ENCODE results near the gene VASH1.
A peak's percentile ranks its signal among the peaks of the same experiment; 100 is the strongest.

The VASH1 gene

GRCh38 chr14:76715511-76716081 lies 45.7 kb upstream of the VASH1 start:
- Histone ChIP-seq H2BK15ac (ENCODE audit: low read length) (no peak overlapping the region), H3K9me3 (replicated peaks in 1 of 2; ENCODE audit: control insufficient read depth in 2 of 2, insufficient read depth in 1 of 2, low read depth in 1 of 2, low read length in 2 of 2) (peaks cover 0 to 10% of the 10 kb centered on the region in 2 donors), H3K27me3 (ENCODE audit: control insufficient read depth in 3 of 3, insufficient read depth in 3 of 3, low read depth in 1 of 3, low read length in 3 of 3) (no peaks in the 10 kb centered on the region), H3K79me1 (ENCODE audit: low read depth, low read length) (no peaks in the 10 kb centered on the region), H3K4ac (ENCODE audit: low read length) (no peak overlapping the region), H3K9ac (ENCODE audit: low read depth, low read length, poor library complexity) (no peak overlapping the region), H3K4me3 (ENCODE audit: low read length in 2 of 2) (no peak overlapping the region), H3K27ac (replicated peaks; ENCODE audit: low read length) (peak overlapping the region; percentile 65), H3K36me3 (replicated peaks in 1 of 2; ENCODE audit: control insufficient read depth in 2 of 2, insufficient read depth in 2 of 2, low read length in 2 of 2) (no peaks in the 10 kb centered on the region), H2AK5ac (ENCODE audit: low read depth, low read length) (no peak overlapping the region), H4K8ac (ENCODE audit: low read depth, low read length) (no peak overlapping the region), H3K23ac (ENCODE audit: low read depth, low read length, poor library complexity) (no peak overlapping the region), H2BK12ac (ENCODE audit: low read length) (no peak overlapping the region), H2AFZ (ENCODE audit: low read length) (no peak overlapping the region), H3K18ac (ENCODE audit: low read length) (no peak overlapping the region), H3K4me2 (ENCODE audit: insufficient read depth, low read length, poor library complexity, severe bottlenecking) (no peak overlapping the region), H2BK120ac (ENCODE audit: low read depth, low read length) (no peak overlapping the region), H3K4me1 (ENCODE audit: control insufficient read depth in 2 of 2, insufficient read depth in 1 of 2, low read depth in 1 of 2, low read length in 2 of 2) (peaks cover 9 to 17% of the 10 kb centered on the region in 2 donors), H4K91ac (ENCODE audit: low read depth, low read length, poor library complexity) (no peak overlapping the region), H3K14ac (ENCODE audit: low read length) (no peak overlapping the region), H2BK5ac (ENCODE audit: low read length) (no peak overlapping the region)
- peak; percentile 23 for DNase-seq (ENCODE audit: low spot score)
- WGBS, 2 donors (ENCODE audit: extremely low coverage in 2 of 2, insufficient read length in 2 of 2, insufficient replicate concordance in 1 of 2) = no CpG with 5 or more reads among the region's 7 CpGs

GRCh38 chr14:76716285-76716684 lies 45.0 kb upstream of the VASH1 start:
- Histone ChIP-seq H4K8ac (ENCODE audit: low read depth, low read length) (no peak overlapping the region), H3K4me1 (ENCODE audit: control insufficient read depth in 2 of 2, insufficient read depth in 1 of 2, low read depth in 1 of 2, low read length in 2 of 2) (peaks cover 11 to 19% of the 10 kb centered on the region in 2 donors), H3K4me3 (ENCODE audit: low read length in 2 of 2) (no peak overlapping the region), H2BK120ac (ENCODE audit: low read depth, low read length) (no peak overlapping the region), H2AK5ac (ENCODE audit: low read depth, low read length) (no peak overlapping the region), H3K27ac (replicated peaks; ENCODE audit: low read length) (peak overlapping the region; percentile 65), H3K4ac (ENCODE audit: low read length) (no peak overlapping the region), H3K18ac (ENCODE audit: low read length) (no peak overlapping the region), H3K9ac (ENCODE audit: low read depth, low read length, poor library complexity) (no peak overlapping the region), H3K14ac (ENCODE audit: low read length) (no peak overlapping the region), H3K79me1 (ENCODE audit: low read depth, low read length) (no peaks in the 10 kb centered on the region), H2BK12ac (ENCODE audit: low read length) (no peak overlapping the region), H3K36me3 (replicated peaks in 1 of 2; ENCODE audit: control insufficient read depth in 2 of 2, insufficient read depth in 2 of 2, low read length in 2 of 2) (no peaks in the 10 kb centered on the region), H2BK15ac (ENCODE audit: low read length) (no peak overlapping the region), H4K91ac (ENCODE audit: low read depth, low read length, poor library complexity) (no peak overlapping the region), H2AFZ (ENCODE audit: low read length) (no peak overlapping the region), H3K23ac (ENCODE audit: low read depth, low read length, poor library complexity) (no peak overlapping the region), H2BK5ac (ENCODE audit: low read length) (no peak overlapping the region), H3K27me3 (ENCODE audit: control insufficient read depth in 3 of 3, insufficient read depth in 3 of 3, low read depth in 1 of 3, low read length in 3 of 3) (no peaks in the 10 kb centered on the region), H3K9me3 (replicated peaks in 1 of 2; ENCODE audit: control insufficient read depth in 2 of 2, insufficient read depth in 1 of 2, low read depth in 1 of 2, low read length in 2 of 2) (peaks cover 0 to 10% of the 10 kb centered on the region in 2 donors), H3K4me2 (ENCODE audit: insufficient read depth, low read length, poor library complexity, severe bottlenecking) (no peak overlapping the region)
- no CpG with 5 or more reads among the region's 4 CpGs for WGBS, 2 donors (ENCODE audit: extremely low coverage in 2 of 2, insufficient read length in 2 of 2, insufficient replicate concordance in 1 of 2)
- DNase-seq (ENCODE audit: low spot score) = no peak

- H3K79me1 ChIP-seq (ENCODE audit: low read depth, low read length) = no peaks in the 10 kb centered on the region
- no peak for DNase-seq (ENCODE audit: low spot score)
- no peak overlapping the region for H3K27ac ChIP-seq (replicated peaks; ENCODE audit: low read length)
- WGBS, 2 donors (ENCODE audit: extremely low coverage in 2 of 2, insufficient read length in 2 of 2, insufficient replicate concordance in 1 of 2) = no CpG with 5 or more reads among the region's 9 CpGs
- peaks cover 11 to 19% of the 10 kb centered on the region in 2 donors for H3K4me1 ChIP-seq (ENCODE audit: control insufficient read depth in 2 of 2, insufficient read depth in 1 of 2, low read depth in 1 of 2, low read length in 2 of 2)
- H3K23ac ChIP-seq (ENCODE audit: low read depth, low read length, poor library complexity) = no peak overlapping the region
- no peak overlapping the region for H3K4me2 ChIP-seq (ENCODE audit: insufficient read depth, low read length, poor library complexity, severe bottlenecking)
- H3K4ac ChIP-seq (ENCODE audit: low read length) = no peak overlapping the region
- H2AK5ac ChIP-seq (ENCODE audit: low read depth, low read length) = peak overlapping the region; percentile 56
- no peaks in the 10 kb centered on the region for H3K27me3 ChIP-seq (ENCODE audit: control insufficient read depth in 3 of 3, insufficient read depth in 3 of 3, low read depth in 1 of 3, low read length in 3 of 3)
- H3K18ac ChIP-seq (ENCODE audit: low read length) = peak overlapping the region; percentile 41
- H4K8ac ChIP-seq (ENCODE audit: low read depth, low read length) = no peak overlapping the region
- no peak overlapping the region for H2BK120ac ChIP-seq (ENCODE audit: low read depth, low read length)
- no peak overlapping the region for H2BK15ac ChIP-seq (ENCODE audit: low read length)
- H3K4me3 ChIP-seq (ENCODE audit: low read length in 2 of 2) = no peak overlapping the region
- peaks cover 0 to 10% of the 10 kb centered on the region in 2 donors for H3K9me3 ChIP-seq (replicated peaks in 1 of 2; ENCODE audit: control insufficient read depth in 2 of 2, insufficient read depth in 1 of 2, low read depth in 1 of 2, low read length in 2 of 2)
- H3K9ac ChIP-seq (ENCODE audit: low read depth, low read length, poor library complexity) = no peak overlapping the region
- no peak overlapping the region for H4K91ac ChIP-seq (ENCODE audit: low read depth, low read length, poor library complexity)
- H3K36me3 ChIP-seq (replicated peaks in 1 of 2; ENCODE audit: control insufficient read depth in 2 of 2, insufficient read depth in 2 of 2, low read length in 2 of 2) = no peaks in the 10 kb centered on the region
- no peak overlapping the region for H2BK12ac ChIP-seq (ENCODE audit: low read length)
- no peak overlapping the region for H2AFZ ChIP-seq (ENCODE audit: low read length)
- H2BK5ac ChIP-seq (ENCODE audit: low read length) = no peak overlapping the region
- H3K14ac ChIP-seq (ENCODE audit: low read length) = no peak overlapping the region
These were observed 43.6 kb upstream of the VASH1 start for GRCh38 chr14:76717508-76718290.

- no peak overlapping the region for H2AFZ ChIP-seq (ENCODE audit: low read length)
- no peak for DNase-seq (ENCODE audit: low spot score)
- H3K79me1 ChIP-seq (ENCODE audit: low read depth, low read length) = no peaks in the 10 kb centered on the region
- H3K18ac ChIP-seq (ENCODE audit: low read length) = no peak overlapping the region
- H3K4me3 ChIP-seq (ENCODE audit: low read length in 2 of 2) = no peak overlapping the region
- no peak overlapping the region for H2AK5ac ChIP-seq (ENCODE audit: low read depth, low read length)
- H2BK12ac ChIP-seq (ENCODE audit: low read length) = no peak overlapping the region
- no peak overlapping the region for H2BK5ac ChIP-seq (ENCODE audit: low read length)
- H4K8ac ChIP-seq (ENCODE audit: low read depth, low read length) = no peak overlapping the region
- H3K14ac ChIP-seq (ENCODE audit: low read length) = no peak overlapping the region
- no peak overlapping the region for H3K27ac ChIP-seq (replicated peaks; ENCODE audit: low read length)
- H3K9ac ChIP-seq (ENCODE audit: low read depth, low read length, poor library complexity) = no peak overlapping the region
- no peak overlapping the region for H4K91ac ChIP-seq (ENCODE audit: low read depth, low read length, poor library complexity)
- H2BK15ac ChIP-seq (ENCODE audit: low read length) = no peak overlapping the region
- no peak overlapping the region for H3K4ac ChIP-seq (ENCODE audit: low read length)
- no peak overlapping the region for H3K23ac ChIP-seq (ENCODE audit: low read depth, low read length, poor library complexity)
- peaks cover 11 to 17% of the 10 kb centered on the region in 2 donors for H3K4me1 ChIP-seq (ENCODE audit: control insufficient read depth in 2 of 2, insufficient read depth in 1 of 2, low read depth in 1 of 2, low read length in 2 of 2)
- no peaks in the 10 kb centered on the region for H3K36me3 ChIP-seq (replicated peaks in 1 of 2; ENCODE audit: control insufficient read depth in 2 of 2, insufficient read depth in 2 of 2, low read length in 2 of 2)
- no peak overlapping the region for H3K4me2 ChIP-seq (ENCODE audit: insufficient read depth, low read length, poor library complexity, severe bottlenecking)
- peaks cover 0 to 10% of the 10 kb centered on the region in 2 donors for H3K9me3 ChIP-seq (replicated peaks in 1 of 2; ENCODE audit: control insufficient read depth in 2 of 2, insufficient read depth in 1 of 2, low read depth in 1 of 2, low read length in 2 of 2)
- H2BK120ac ChIP-seq (ENCODE audit: low read depth, low read length) = no peak overlapping the region
- WGBS, 2 donors (ENCODE audit: extremely low coverage in 2 of 2, insufficient read length in 2 of 2, insufficient replicate concordance in 1 of 2) = no CpG with 5 or more reads among the region's 6 CpGs
- H3K27me3 ChIP-seq (ENCODE audit: control insufficient read depth in 3 of 3, insufficient read depth in 3 of 3, low read depth in 1 of 3, low read length in 3 of 3) = no peaks in the 10 kb centered on the region
These were observed 42.8 kb upstream of the VASH1 start for GRCh38 chr14:76718306-76719040.
